DND-41 (cell line): Measurements from ENCODE around the gene CYTH4.

Source experiments
- ATAC-seq: fragments of 200-7000 bp; cut with Tn5 transposase; 3 replicates; pipeline ENCODE4 v1.9.1; 2021; ENCODE audit warnings: low read depth; ENCODE audit not compliant: insufficient read depth
- DNase-seq: peaks from one replicate; pipeline ENCODE4 v3.0.0-alpha.2; 2020
- H2AFZ ChIP-seq: 2 replicates; pipeline ENCODE4 v1.6.0; 2012; ENCODE audit warnings: low read depth, low read length
- H3K27ac ChIP-seq: 2 replicates; pipeline ENCODE4 v1.5.1; 2012; ENCODE audit warnings: low read length, inconsistent platforms
- H3K27me3 ChIP-seq: fragments of 200-600 bp; sonication (generic); 2 replicates; pipeline ENCODE4 v1.6.0; 2012; ENCODE audit warnings: low read length, mild to moderate bottlenecking, inconsistent platforms; ENCODE audit not compliant: insufficient read depth, poor library complexity
- H3K36me3 ChIP-seq: 2 replicates; pipeline ENCODE4 v1.5.1; 2012; ENCODE audit warnings: low read length, inconsistent platforms; ENCODE audit not compliant: insufficient read depth
- H3K4me1 ChIP-seq: 2 replicates; pipeline ENCODE4 v1.5.1; 2012; ENCODE audit warnings: mild to moderate bottlenecking, low read length; ENCODE audit not compliant: insufficient read depth
- H3K4me2 ChIP-seq: 2 replicates; pipeline ENCODE4 v1.6.0; 2012; ENCODE audit warnings: mild to moderate bottlenecking, moderate library complexity, low read length, inconsistent platforms; ENCODE audit not compliant: insufficient read depth
- H3K4me3 ChIP-seq, 2 experiments: fragments of 200-600 bp in 1 of 2; shearing (Covaris generic) in 1 of 2; 2 replicates each; pipeline ENCODE4 v1.5.1; 2012 to 2016; ENCODE audit warnings: inconsistent platforms in 2 of 2, low read length in 2 of 2, mild to moderate bottlenecking in 2 of 2, low read depth in 1 of 2, moderate library complexity in 1 of 2
- H3K79me2 ChIP-seq: 2 replicates; pipeline ENCODE4 v1.6.0; 2012; ENCODE audit warnings: low read length, inconsistent platforms; ENCODE audit not compliant: insufficient read depth
- H3K9ac ChIP-seq: 2 replicates; pipeline ENCODE4 v1.6.0; 2012; ENCODE audit warnings: low read depth, mild to moderate bottlenecking, inconsistent platforms, low read length, moderate library complexity
- H3K9me3 ChIP-seq: 2 replicates; pipeline ENCODE4 v1.5.1; 2012; ENCODE audit warnings: low read length, moderate library complexity, mild to moderate bottlenecking, inconsistent platforms; ENCODE audit not compliant: insufficient read depth, severe bottlenecking
- H4K20me1 ChIP-seq: 2 replicates; pipeline ENCODE4 v1.6.0; 2012; ENCODE audit warnings: low read length; ENCODE audit not compliant: insufficient read depth
- CTCF ChIP-seq: IDR thresholded peaks from 2 replicates; pipeline ENCODE4 v1.5.1; 2012; ENCODE audit warnings: borderline replicate concordance, low read length, moderate library complexity, mild to moderate bottlenecking; ENCODE audit not compliant: poor library complexity, severe bottlenecking; ENCODE audit errors: extremely low read depth
- EZH2 ChIP-seq: IDR thresholded peaks from 3 replicates; pipeline ENCODE4 v1.6.1; 2012; ENCODE audit warnings: borderline replicate concordance, low read depth, mild to moderate bottlenecking, moderate library complexity, low read length, inconsistent platforms; ENCODE audit not compliant: severe bottlenecking

The CYTH4 gene

DNA sequence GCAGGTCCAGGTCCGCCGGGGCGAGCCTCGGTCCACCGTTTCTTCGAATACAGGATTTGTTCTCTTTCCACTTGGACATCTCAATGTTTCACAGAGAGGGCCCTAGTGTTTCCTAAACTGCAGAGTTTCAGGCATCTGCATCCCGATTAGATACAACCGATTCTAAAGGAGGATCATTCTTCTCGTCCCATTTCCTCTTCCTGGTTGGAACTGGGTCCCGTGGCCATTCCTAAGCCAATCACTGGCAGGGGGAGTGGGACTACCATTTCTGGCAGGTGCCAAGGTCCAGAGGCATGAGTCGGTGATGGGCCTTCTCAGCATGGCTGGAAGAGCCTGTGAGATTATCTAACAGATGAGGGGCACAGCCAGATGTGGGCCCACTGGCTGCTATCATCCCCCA is 76.1 kb downstream of the CYTH4 start:
- Histone ChIP-seq H3K36me3 (no peaks in the 10 kb centered on the region), H3K4me3 (no peak overlapping the region), H3K79me2 (no peaks in the 10 kb centered on the region), H3K27ac (no peak overlapping the region), H2AFZ (no peak overlapping the region), H3K9me3 (no peaks in the 10 kb centered on the region), H4K20me1 (no peaks in the 10 kb centered on the region), H3K4me2 (no peak overlapping the region), H3K4me1 (no peaks in the 10 kb centered on the region), H3K9ac (no peak overlapping the region), H3K27me3 (peaks cover 7% of the 10 kb centered on the region)
- TF ChIP-seq CTCF (no peak), EZH2 (no peak)
- DNase-seq: no peak
- ATAC-seq: no peak

DNA sequence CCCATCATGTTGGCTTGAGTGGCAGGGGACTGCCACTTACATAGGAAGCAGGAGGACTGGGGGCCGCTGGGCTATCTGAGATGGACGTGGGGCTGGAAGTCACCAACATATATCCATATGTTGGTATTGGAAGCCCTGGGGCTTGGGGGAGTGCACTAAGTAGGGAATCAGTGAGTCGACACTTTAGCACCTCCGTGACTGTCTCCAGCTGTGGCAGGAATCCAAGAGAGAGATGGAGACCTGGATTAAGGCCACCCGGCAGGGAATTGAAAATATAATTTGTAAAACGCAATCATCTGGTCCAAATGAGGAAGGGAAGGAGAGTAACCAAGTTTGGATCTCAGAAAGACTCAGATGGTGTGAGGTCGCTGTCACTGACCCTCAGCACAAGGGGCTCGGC is 76.6 kb downstream of the CYTH4 start:
- Histone ChIP-seq H4K20me1 (no peaks in the 10 kb centered on the region), H3K27me3 (peaks cover 5% of the 10 kb centered on the region), H3K4me1 (no peaks in the 10 kb centered on the region), H2AFZ (no peak overlapping the region), H3K36me3 (no peaks in the 10 kb centered on the region), H3K79me2 (no peaks in the 10 kb centered on the region), H3K9me3 (no peaks in the 10 kb centered on the region), H3K27ac (no peak overlapping the region), H3K9ac (no peak overlapping the region), H3K4me2 (no peak overlapping the region), H3K4me3 (no peak overlapping the region)
- DNase-seq (no peak), ATAC-seq (no peak)
- no peak for TF ChIP-seq CTCF

DNA sequence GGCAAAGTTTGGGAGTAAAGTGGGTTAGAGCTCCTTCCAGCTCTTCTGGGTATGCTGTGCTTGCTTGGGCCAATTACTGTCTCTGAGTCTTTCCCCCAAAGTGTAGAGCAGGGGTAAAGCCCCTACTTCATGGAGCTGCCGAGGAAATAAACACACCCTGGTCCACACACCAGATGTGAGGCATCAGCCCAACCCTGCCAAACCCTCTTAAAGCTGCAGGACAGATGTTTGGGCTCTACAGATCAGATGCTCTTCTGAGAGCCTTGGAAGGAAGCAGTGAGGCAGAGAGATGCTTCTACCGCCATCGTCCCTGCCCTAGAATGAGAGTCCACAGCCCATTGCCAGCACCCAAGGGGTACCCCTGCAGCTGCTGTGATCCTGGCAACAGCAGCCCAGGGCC is 80.3 kb downstream of the CYTH4 start:
- ATAC-seq (no peak), DNase-seq (no peak)
- Histone ChIP-seq H3K4me2 (no peak overlapping the region), H3K79me2 (no peaks in the 10 kb centered on the region), H3K4me3 (no peak overlapping the region), H3K4me1 (no peaks in the 10 kb centered on the region), H3K36me3 (no peaks in the 10 kb centered on the region), H2AFZ (no peak overlapping the region), H3K27me3 (peaks cover 3% of the 10 kb centered on the region), H4K20me1 (no peaks in the 10 kb centered on the region), H3K9me3 (no peaks in the 10 kb centered on the region), H3K9ac (no peak overlapping the region), H3K27ac (no peak overlapping the region)
- TF ChIP-seq CTCF (no peak), EZH2 (no peak)
